Thoracic aorta (tissue), 2 donors: Measurements from ENCODE around the gene NRTN. TPM values are rescaled to one million over a fixed set of nuclear protein-coding genes. Genes with fewer than 3 reads are reported as not detected.

Experiments used
- ATAC-seq: fragments of 150-250 bp; one replicate; pipeline ENCODE4 v1.8.0; 2017; ENCODE audit warnings: low read depth; ENCODE audit not compliant: insufficient number of reproducible peaks, low FRiP score
- DNase-seq: peaks from one replicate; pipeline ENCODE4 v3.0.0-alpha.2; 2020; ENCODE audit warnings: low spot score
- H3K27ac ChIP-seq, 2 donors: fragments of 200-600 bp; sonication (generic); 1 replicate in 1 of 2; 2 replicates in 1 of 2; pipeline ENCODE4 v1.5.1; 2016; ENCODE audit warnings: mild to moderate bottlenecking in 2 of 2, moderate library complexity in 2 of 2
- H3K27me3 ChIP-seq: fragments of 200-600 bp; sonication (generic); replicated peaks from 2 replicates; pipeline ENCODE4 v1.6.0; 2016; ENCODE audit warnings: mild to moderate bottlenecking; ENCODE audit not compliant: insufficient read depth
- H3K36me3 ChIP-seq: fragments of 200-600 bp; sonication (generic); one replicate; pipeline ENCODE4 v1.5.1; 2016
- H3K4me1 ChIP-seq, 2 donors: fragments of 200-600 bp; sonication (generic); 1 replicate in 1 of 2; 2 replicates in 1 of 2; pipeline versions ENCODE4 v1.5.1 to v1.6.0; 2016; ENCODE audit warnings: low read depth in 2 of 2, mild to moderate bottlenecking in 1 of 2; ENCODE audit not compliant: control insufficient read depth in 1 of 2
- H3K4me3 ChIP-seq: fragments of 200-600 bp; sonication (generic); 2 replicates; pipeline ENCODE4 v1.5.1; 2016; ENCODE audit warnings: mild to moderate bottlenecking
- H3K9me3 ChIP-seq: fragments of 200-600 bp; sonication (generic); 2 replicates; pipeline ENCODE4 v1.5.1; 2016
- total RNA-seq, 2 donors: library from RNA; depleted of rRNA; stranded (reverse); fragments of >200 nt; gene quantifications; one replicate each; pipeline versions ENCODE4 v1.1.0 to v1.2.3, GENCODE V29; 2016
- TF ChIP-seq, protein P1 (sequence below): fragments of 200-600 bp; sonication (generic); IDR thresholded peaks from one replicate; pipeline ENCODE4 v1.5.1; 2019; ENCODE audit warnings: antibody characterized with exemption

The NRTN gene
- total RNA-seq, 2 donors from 2014 or later, result not detected

DNA sequence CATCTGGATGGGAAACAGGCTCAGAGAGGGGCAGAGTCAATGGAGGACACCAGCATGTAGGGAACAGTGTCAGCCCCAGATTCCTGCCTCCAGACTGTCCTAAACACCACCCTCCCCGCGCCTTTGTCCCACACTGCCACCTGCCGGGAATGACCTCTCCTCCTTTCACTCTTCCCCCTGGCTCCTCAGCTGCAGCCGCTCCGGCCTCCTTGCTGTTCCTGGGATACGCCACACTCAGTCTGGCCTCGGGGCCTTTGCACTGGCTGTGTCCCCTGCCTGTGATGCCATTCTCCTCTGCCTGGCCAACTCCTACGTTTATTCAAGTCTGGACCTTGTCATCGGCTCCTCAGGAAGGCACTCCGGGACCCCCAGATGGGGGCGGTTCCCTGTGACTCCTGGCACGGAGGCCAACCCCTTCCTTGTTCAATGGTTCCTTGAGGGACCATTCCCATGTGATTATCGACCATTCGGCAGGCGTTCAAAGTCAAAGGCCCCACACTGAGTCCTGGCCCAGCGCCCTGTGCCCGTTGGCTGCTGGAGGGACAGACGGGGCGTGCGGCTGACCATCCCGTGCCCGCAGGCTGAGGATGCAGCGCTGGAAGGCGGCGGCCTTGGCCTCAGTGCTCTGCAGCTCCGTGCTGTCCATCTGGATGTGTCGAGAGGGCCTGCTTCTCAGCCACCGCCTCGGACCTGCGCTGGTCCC is 18.9 kb downstream of the NRTN start:
- TF ChIP-seq, protein P1, sequence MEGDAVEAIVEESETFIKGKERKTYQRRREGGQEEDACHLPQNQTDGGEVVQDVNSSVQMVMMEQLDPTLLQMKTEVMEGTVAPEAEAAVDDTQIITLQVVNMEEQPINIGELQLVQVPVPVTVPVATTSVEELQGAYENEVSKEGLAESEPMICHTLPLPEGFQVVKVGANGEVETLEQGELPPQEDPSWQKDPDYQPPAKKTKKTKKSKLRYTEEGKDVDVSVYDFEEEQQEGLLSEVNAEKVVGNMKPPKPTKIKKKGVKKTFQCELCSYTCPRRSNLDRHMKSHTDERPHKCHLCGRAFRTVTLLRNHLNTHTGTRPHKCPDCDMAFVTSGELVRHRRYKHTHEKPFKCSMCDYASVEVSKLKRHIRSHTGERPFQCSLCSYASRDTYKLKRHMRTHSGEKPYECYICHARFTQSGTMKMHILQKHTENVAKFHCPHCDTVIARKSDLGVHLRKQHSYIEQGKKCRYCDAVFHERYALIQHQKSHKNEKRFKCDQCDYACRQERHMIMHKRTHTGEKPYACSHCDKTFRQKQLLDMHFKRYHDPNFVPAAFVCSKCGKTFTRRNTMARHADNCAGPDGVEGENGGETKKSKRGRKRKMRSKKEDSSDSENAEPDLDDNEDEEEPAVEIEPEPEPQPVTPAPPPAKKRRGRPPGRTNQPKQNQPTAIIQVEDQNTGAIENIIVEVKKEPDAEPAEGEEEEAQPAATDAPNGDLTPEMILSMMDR, result no peak
- DNase-seq (no peak), ATAC-seq (no peak)
- peaks cover 4 to 10% of the 10 kb centered on the region in 2 donors for H3K4me1 ChIP-seq
- H3K9me3 ChIP-seq, result no peaks in the 10 kb centered on the region
- H3K27ac ChIP-seq, result no peak overlapping the region
- no peaks in the 10 kb centered on the region for H3K36me3 ChIP-seq
- no peak overlapping the region for H3K4me3 ChIP-seq
- peaks cover 3% of the 10 kb centered on the region for H3K27me3 ChIP-seq

DNA sequence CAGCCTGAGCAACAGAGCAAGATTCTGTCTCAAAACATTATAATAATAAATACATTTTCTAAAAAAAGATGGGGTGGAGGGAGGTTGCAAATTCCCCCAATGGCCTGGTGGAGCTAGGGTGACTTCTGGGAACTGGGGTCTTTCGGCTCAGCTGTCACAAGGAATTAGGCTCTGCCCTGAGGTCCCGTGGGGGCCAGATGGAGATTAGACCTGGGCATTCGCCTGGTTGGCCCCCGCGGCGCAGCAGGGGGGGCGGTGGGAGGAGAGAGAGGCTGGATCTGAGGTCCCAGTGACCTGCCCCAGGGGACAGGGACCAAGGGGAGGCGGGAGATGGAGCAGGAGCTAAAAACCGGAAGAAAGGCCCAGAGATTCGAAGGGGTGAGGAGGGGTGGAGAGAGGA is 19.9 kb downstream of the NRTN start:
- TF ChIP-seq, protein P1, result no peak
- Histone ChIP-seq H3K4me3 (no peak overlapping the region), H3K27me3 (peaks cover 3% of the 10 kb centered on the region), H3K9me3 (no peaks in the 10 kb centered on the region), H3K36me3 (no peaks in the 10 kb centered on the region), H3K27ac (no peak overlapping the region), H3K4me1 (peaks cover 4 to 16% of the 10 kb centered on the region in 2 donors)
- DNase-seq (no peak), ATAC-seq (no peak)

GRCh38 chr19:5825178-5825577 is 20.3 kb downstream of the NRTN start:
- DNase-seq, result no peak
- Histone ChIP-seq H3K27ac (no peak overlapping the region), H3K27me3 (peaks cover 3% of the 10 kb centered on the region), H3K4me1 (peaks cover 4 to 16% of the 10 kb centered on the region in 2 donors), H3K9me3 (no peaks in the 10 kb centered on the region), H3K4me3 (no peak overlapping the region), H3K36me3 (no peaks in the 10 kb centered on the region)
- no peak for ATAC-seq
- TF ChIP-seq, protein P1, result no peak

DNA sequence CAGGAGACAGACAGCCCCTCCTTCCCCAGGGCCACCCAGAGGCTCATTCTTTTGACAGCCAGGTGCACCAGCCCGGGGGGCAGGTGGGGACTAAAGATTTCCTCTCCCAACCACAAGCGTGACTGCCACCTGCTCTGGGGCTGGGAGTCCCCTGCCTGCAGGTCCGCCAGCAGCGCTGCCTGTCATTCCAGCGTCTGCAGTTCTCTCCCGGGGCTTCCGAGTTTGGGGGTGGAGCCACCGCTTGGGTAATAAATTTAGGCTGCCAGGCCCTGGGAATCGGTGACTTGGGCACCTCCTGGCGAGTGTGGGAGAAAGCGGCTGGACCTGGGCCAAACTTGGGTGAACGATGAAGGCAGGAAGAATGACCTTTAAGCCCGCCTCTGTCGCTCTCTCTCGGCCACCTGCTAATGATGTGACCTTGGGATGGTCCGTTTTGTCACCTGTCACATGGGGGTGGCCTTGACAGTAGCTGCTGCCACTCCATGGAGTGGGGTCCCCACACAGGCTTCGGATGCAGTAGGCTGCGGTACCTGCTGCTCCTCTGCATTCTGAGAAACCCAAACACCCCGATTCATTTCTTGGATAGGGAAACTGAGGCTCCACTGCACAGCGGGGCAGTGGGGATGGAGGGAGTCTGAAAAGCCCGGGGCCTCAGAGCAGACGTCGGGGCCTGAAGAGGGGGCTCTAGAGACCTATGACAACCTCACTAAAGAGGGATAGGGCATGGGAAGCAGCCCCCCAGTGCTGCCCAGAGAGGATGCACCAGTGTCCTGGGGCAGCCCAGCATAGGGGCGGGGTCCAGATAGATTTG is 21.9 kb downstream of the NRTN start:
- H3K4me1 ChIP-seq, result peaks cover 4 to 16% of the 10 kb centered on the region in 2 donors

More for the DNA sequence above, 21.9 kb downstream of the NRTN start:
- Histone ChIP-seq H3K9me3 (no peaks in the 10 kb centered on the region), H3K36me3 (no peaks in the 10 kb centered on the region), H3K4me3 (no peak overlapping the region), H3K27ac (no peak overlapping the region), H3K27me3 (peaks cover 3% of the 10 kb centered on the region)
- ATAC-seq, result no peak
- DNase-seq, result no peak
- TF ChIP-seq, protein P1, result no peak
